Right lobe of liver (tissue), 6 donors: ENCODE results near the gene LCLAT1. TPM values are rescaled to one million over a fixed set of nuclear protein-coding genes. Genes with fewer than 3 reads are reported as not detected.
"Not testable (repeated sequence)": the region's sequence is repeated elsewhere in the genome, so short reads cannot be mapped to it uniquely, and the experiment has no call there.

Source experiments
- ATAC-seq, 4 donors: fragments of 200-7000 bp; cut with Tn5 transposase; one replicate each; pipeline ENCODE4 v1.9.1; 2020; ENCODE audit warnings: mild to moderate bottlenecking in 4 of 4, moderate library complexity in 4 of 4
- DNase-seq, 3 donors: peaks; one replicate each; pipeline ENCODE4 v3.0.0-alpha.2; 2020
- H3K27ac ChIP-seq, 3 donors: fragments of 200-600 bp; one replicate each; pipeline ENCODE4 v1.8.0; 2022
- H3K27me3 ChIP-seq, 2 donors: fragments of 200-600 bp; one replicate each; pipeline ENCODE4 v1.8.0; 2022
- H3K36me3 ChIP-seq, 4 donors: fragments of 200-600 bp; sonication (generic) in 1 of 4; one replicate each; pipeline versions ENCODE4 v1.5.1 to v1.8.0; 2017 to 2022; ENCODE audit warnings: control low read depth in 1 of 4
- H3K4me1 ChIP-seq, 4 donors: fragments of 200-600 bp; sonication (generic) in 1 of 4; one replicate each; pipeline versions ENCODE4 v1.5.1 to v1.8.0; 2017 to 2022; ENCODE audit warnings: control low read depth in 1 of 4
- H3K4me3 ChIP-seq, 3 donors: fragments of 200-600 bp; one replicate each; pipeline ENCODE4 v1.8.0; 2022
- H3K9me3 ChIP-seq, 4 donors: fragments of 200-600 bp; sonication (generic) in 1 of 4; one replicate each; pipeline versions ENCODE4 v1.5.1 to v1.8.0; 2017 to 2022; ENCODE audit warnings: control low read depth in 1 of 4
- POLR2A ChIP-seq: fragments of 450-650 bp; IDR thresholded peaks from one replicate; pipeline ENCODE4 v1.6.1; 2017; ENCODE audit warnings: antibody characterized with exemption, mild to moderate bottlenecking
- WGBS: methylation state at CpG from one replicate; pipeline ENCODE4 v1.1.6; 2018; ENCODE audit warnings: low coverage, low lambda C conversion rate; ENCODE audit not compliant: insufficient coverage; ENCODE audit errors: missing lambda C conversion rate; 5-methylcytosine and 5-hydroxymethylcytosine counted together
- intact Hi-C, 2 donors: fragments of 100-400 bp; cut with DNase I; formaldehyde crosslinking; loops; one replicate each; pipeline versions ENCODE4 v1.11.2 to v1.14.1; 2022
- total RNA-seq, 6 experiments: library from RNA; depleted of rRNA in 2 of 6; stranded (reverse); fragments of >200 nt in 2 of 6; fragmentation: NEBNext Ultra II Directional in 3 of 6; extraction: Animal tissue kit (Norgen Biotek cat#: 25700) in 3 of 6; gene quantifications; one replicate each; pipeline versions ENCODE4 v1.1.0 to v1.2.4, GENCODE V29; 2016 to 2023
- TF ChIP-seq, protein P1 (sequence below), 4 donors: fragments of 200-600 bp in 3 of 4; fragments of 450-650 bp in 1 of 4; IDR thresholded peaks; one replicate each; pipeline versions ENCODE4 v1.5.1 to v1.8.0; 2016 to 2022; ENCODE audit warnings: antibody characterized with exemption in 4 of 4, mild to moderate bottlenecking in 2 of 4
- donor health status: DM: no; HTN: yes; CAD: no.
- donor health status: DM: no; HTN: no; CAD: no.
- donor health status: DM: no; HTN: no; CAD: no.
- donor health status: DM: no; HTN: yes; CAD: no.
- donor health status: DM: no; HTN: yes; CAD: no.

The LCLAT1 gene
- total RNA-seq, 6 experiments from 2014 or later: 11.1 to 14.0 (median 12.0) TPM

DNA sequence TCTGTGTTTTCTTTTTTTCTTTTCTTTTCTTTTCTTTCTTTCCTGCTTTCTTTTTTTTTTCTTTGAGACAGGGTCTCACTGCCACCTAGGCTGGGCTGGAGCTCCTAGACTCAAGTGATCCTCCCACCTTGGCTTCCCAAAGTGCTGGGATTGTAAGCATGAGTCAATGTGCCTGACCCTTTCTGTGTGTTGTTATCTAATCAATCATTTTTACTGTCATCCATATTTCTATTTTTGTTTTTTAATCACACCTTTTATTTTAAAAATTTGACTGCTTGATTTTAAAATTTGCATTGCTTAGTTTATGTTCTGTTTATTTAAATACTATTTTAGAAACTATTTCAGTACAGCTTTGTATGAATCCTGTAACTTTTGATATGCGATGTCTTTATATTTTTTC is 19.2 kb downstream of the LCLAT1 start:
- DNase-seq (no peak), ATAC-seq (no peak)
- Histone ChIP-seq H3K4me3 (no peak overlapping the region), H3K27me3 (no peaks in the 10 kb centered on the region), H3K27ac (no peak overlapping the region), H3K36me3 (no peaks in the 10 kb centered on the region), H3K9me3 (no peaks in the 10 kb centered on the region), H3K4me1 (peaks cover 0 to 7% (median 1%) of the 10 kb centered on the region in 4 donors)
- TF ChIP-seq, protein P1, sequence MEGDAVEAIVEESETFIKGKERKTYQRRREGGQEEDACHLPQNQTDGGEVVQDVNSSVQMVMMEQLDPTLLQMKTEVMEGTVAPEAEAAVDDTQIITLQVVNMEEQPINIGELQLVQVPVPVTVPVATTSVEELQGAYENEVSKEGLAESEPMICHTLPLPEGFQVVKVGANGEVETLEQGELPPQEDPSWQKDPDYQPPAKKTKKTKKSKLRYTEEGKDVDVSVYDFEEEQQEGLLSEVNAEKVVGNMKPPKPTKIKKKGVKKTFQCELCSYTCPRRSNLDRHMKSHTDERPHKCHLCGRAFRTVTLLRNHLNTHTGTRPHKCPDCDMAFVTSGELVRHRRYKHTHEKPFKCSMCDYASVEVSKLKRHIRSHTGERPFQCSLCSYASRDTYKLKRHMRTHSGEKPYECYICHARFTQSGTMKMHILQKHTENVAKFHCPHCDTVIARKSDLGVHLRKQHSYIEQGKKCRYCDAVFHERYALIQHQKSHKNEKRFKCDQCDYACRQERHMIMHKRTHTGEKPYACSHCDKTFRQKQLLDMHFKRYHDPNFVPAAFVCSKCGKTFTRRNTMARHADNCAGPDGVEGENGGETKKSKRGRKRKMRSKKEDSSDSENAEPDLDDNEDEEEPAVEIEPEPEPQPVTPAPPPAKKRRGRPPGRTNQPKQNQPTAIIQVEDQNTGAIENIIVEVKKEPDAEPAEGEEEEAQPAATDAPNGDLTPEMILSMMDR (IDR thresholded peaks at IDR 0.05): no peak
- TF ChIP-seq POLR2A: no peak
- WGBS: 87% methylated on average over 1 of the region's 1 CpG
- intact Hi-C loops: no loop called here

- 95% methylated on average over 7 of the region's 8 CpGs for whole genome bisulfite sequencing
- H3K27me3 ChIP-seq, intact Hi-C loops, H3K4me3 ChIP-seq, H3K27ac ChIP-seq, ATAC-seq, H3K36me3 ChIP-seq, H3K4me1 ChIP-seq, H3K9me3 ChIP-seq, DNase-seq: not testable (repeated sequence)
Measured at GRCh38 chr2:30467062-30467826, 20.2 kb downstream of the LCLAT1 start.

GRCh38 chr2:30470426-30470825 is 23.4 kb downstream of the LCLAT1 start:
- no peak for DNase-seq
- no CpG with 5 or more reads among the region's 1 CpG for WGBS
- H3K27ac ChIP-seq: no peak overlapping the region
- no peaks in the 10 kb centered on the region for H3K27me3 ChIP-seq
- no peak for TF ChIP-seq POLR2A
- TF ChIP-seq, protein P1 (IDR thresholded peaks at IDR 0.05): no peak
- ATAC-seq: no peak
- no peaks in the 10 kb centered on the region for H3K4me1 ChIP-seq
- H3K36me3 ChIP-seq: no peaks in the 10 kb centered on the region
- H3K4me3 ChIP-seq: no peak overlapping the region
- intact Hi-C loops: no loop called here
- H3K9me3 ChIP-seq: no peaks in the 10 kb centered on the region

DNA sequence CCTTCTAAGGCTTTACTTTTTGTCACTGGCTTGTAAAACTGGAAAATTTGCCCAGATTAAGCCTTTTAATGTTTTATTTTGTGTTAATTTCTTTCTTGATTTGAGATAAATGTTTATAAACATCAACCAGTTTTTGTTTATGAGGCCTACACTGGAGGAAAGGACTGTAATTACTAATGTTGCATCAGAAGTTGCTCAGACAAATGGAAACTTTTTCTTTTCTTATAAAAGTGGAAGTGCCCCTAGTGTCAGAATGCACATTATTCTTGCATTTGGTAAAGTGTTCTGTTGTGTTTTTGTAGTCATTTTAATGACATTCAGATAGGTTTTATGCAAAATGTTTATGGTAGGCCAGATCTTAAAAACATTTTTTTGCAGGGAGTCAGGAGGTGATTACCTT is 25.3 kb downstream of the LCLAT1 start:
- TF ChIP-seq POLR2A: no peak
- TF ChIP-seq, protein P1 (IDR thresholded peaks at IDR 0.05): no peak
- H3K27ac ChIP-seq: no peak overlapping the region
- no peak overlapping the region for H3K4me3 ChIP-seq
- intact Hi-C loops: no loop called here
- no peaks in the 10 kb centered on the region for H3K9me3 ChIP-seq
- no peak for DNase-seq
- H3K27me3 ChIP-seq: no peaks in the 10 kb centered on the region
- no peak for ATAC-seq
- no peaks in the 10 kb centered on the region for H3K36me3 ChIP-seq
- H3K4me1 ChIP-seq: no peaks in the 10 kb centered on the region

DNA sequence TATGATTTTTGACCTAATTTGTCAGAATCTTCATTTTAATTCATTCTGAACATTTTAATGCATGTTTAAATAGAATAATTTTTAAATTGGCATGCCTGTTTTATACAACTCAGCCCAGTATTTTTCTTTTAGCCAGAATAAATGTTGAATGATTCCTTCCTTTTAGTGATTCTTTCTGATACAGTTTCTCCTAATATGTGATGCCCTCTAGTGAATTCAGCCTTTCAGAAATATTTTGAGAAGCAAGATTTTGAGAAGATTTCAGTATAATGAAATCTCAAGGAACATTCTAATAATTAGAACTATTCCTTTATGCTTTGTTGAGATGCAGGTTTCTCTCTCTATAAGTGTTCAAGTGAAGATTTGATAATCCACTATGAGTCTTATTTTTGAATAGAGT is 28.5 kb downstream of the LCLAT1 start:
- no peaks in the 10 kb centered on the region for H3K36me3 ChIP-seq
- no peaks in the 10 kb centered on the region for H3K9me3 ChIP-seq
- H3K27me3 ChIP-seq: no peaks in the 10 kb centered on the region
- no peak for TF ChIP-seq POLR2A
- TF ChIP-seq, protein P1 (IDR thresholded peaks at IDR 0.05): peak in 2 of 4 donors; percentile 14 to 30
- intact Hi-C loops: no loop called here
- H3K27ac ChIP-seq: no peak overlapping the region
- no peaks in the 10 kb centered on the region for H3K4me1 ChIP-seq
- no peak overlapping the region for H3K4me3 ChIP-seq
- DNase-seq (no peak), ATAC-seq (no peak)
